H1 (cell line): ENCODE measurements around the gene AIG1. TPM values are rescaled to one million over a fixed set of nuclear protein-coding genes. Genes with fewer than 3 reads are reported as not detected.

Experiments
- CTCF ChIA-PET: fragments of 300-600 bp; sonication (Branson Sonifier 250); formaldehyde crosslinking; loops from one replicate; lab custom pipeline; 2021; ENCODE audit not compliant: partially characterized antibody; lab: Charles Lee
- POLR2A ChIA-PET: fragments of 300-600 bp; sonication (Branson Sonifier 250); formaldehyde crosslinking; loops from one replicate; lab custom pipeline; 2021; ENCODE audit warnings: inconsistent platforms; ENCODE audit not compliant: partially characterized antibody; lab: Charles Lee
- DNase-seq, 2 experiments: peaks; one replicate each; pipeline versions ENCODE4 v3.0.0 to v3.0.0-alpha.2; 2010 to 2022; ENCODE audit warnings: low spot score in 2 of 2, low read depth in 1 of 2, mixed read lengths in 1 of 2
- FAIRE-seq: peaks from 2 replicates; lab custom pipeline; 2011; peaks lifted over from hg19 to GRCh38; lab: Jason Lieb, UNC
- H2AFZ ChIP-seq: 2 replicates; pipeline ENCODE4 v1.8.1; 2012; ENCODE audit warnings: low read length, inconsistent platforms
- H2AK5ac ChIP-seq: 2 replicates; pipeline ENCODE4 v1.6.1; 2013; ENCODE audit warnings: low read depth, low read length
- H2BK120ac ChIP-seq: replicated peaks from 2 replicates; pipeline ENCODE3; 2013; ENCODE audit warnings: low read depth, low read length, inconsistent platforms
- H2BK12ac ChIP-seq: 2 replicates; pipeline ENCODE4 v1.6.1; 2013; ENCODE audit warnings: low read depth, low read length
- H2BK15ac ChIP-seq: 2 replicates; pipeline ENCODE4 v1.6.1; 2013; ENCODE audit warnings: low read length
- H2BK20ac ChIP-seq: 2 replicates; pipeline ENCODE4 v1.6.1; 2013; ENCODE audit warnings: low read length
- H2BK5ac ChIP-seq: 2 replicates; pipeline ENCODE4 v1.6.1; 2013; ENCODE audit warnings: low read depth, low read length
- H3K14ac ChIP-seq: 2 replicates; pipeline ENCODE4 v1.6.1; 2013; ENCODE audit warnings: inconsistent platforms; ENCODE audit not compliant: insufficient read length
- H3K18ac ChIP-seq: 2 replicates; pipeline ENCODE4 v1.6.1; 2013; ENCODE audit warnings: low read length; ENCODE audit errors: extremely low read depth
- H3K23ac ChIP-seq: 2 replicates; pipeline ENCODE4 v1.6.1; 2013; ENCODE audit warnings: inconsistent platforms; ENCODE audit not compliant: insufficient read length
- H3K23me2 ChIP-seq: 2 replicates; pipeline ENCODE4 v1.6.1; 2013; ENCODE audit warnings: low read depth, low read length
- H3K27ac ChIP-seq: 2 replicates; pipeline ENCODE4 v1.6.1; 2011; ENCODE audit warnings: low read depth, low read length, inconsistent platforms
- H3K27me3 ChIP-seq, 4 experiments: replicated peaks in 1 of 4; 1 replicate in 1 of 4; 2 replicates in 3 of 4; pipeline versions ENCODE4 v1.6.1 to v1.8.1; 2011 to 2013; ENCODE audit warnings: low read length in 3 of 4, mild to moderate bottlenecking in 3 of 4, inconsistent platforms in 2 of 4, mixed read lengths in 2 of 4, moderate library complexity in 1 of 4; ENCODE audit not compliant: control insufficient read depth in 3 of 4, insufficient read depth in 3 of 4; ENCODE audit errors: extremely low read depth in 1 of 4
- H3K36me3 ChIP-seq, 4 experiments: 2 replicates each; pipeline versions ENCODE4 v1.6.1 to v1.8.1; 2011 to 2013; ENCODE audit warnings: mild to moderate bottlenecking in 4 of 4, low read length in 3 of 4, moderate library complexity in 2 of 4, control low read depth in 1 of 4, inconsistent platforms in 1 of 4; ENCODE audit not compliant: insufficient read depth in 4 of 4, control insufficient read depth in 2 of 4
- H3K4ac ChIP-seq: replicated peaks from 2 replicates; pipeline ENCODE3; 2013; ENCODE audit warnings: low read length, low read depth, mixed read lengths, inconsistent platforms; ENCODE audit not compliant: insufficient read length
- H3K4me1 ChIP-seq, 4 experiments: replicated peaks in 1 of 4; 1 replicate in 1 of 4; 2 replicates in 3 of 4; pipeline versions ENCODE4 v1.6.1 to v1.8.1; 2011 to 2013; ENCODE audit warnings: low read length in 3 of 4, inconsistent platforms in 2 of 4, mixed read lengths in 1 of 4; ENCODE audit not compliant: insufficient read depth in 4 of 4, control insufficient read depth in 3 of 4
- H3K4me2 ChIP-seq, 2 experiments: 2 replicates each; pipeline versions ENCODE4 v1.6.1 to v1.8.1; 2011 to 2013; ENCODE audit warnings: low read depth in 2 of 2, low read length in 2 of 2, control low read depth in 1 of 2, inconsistent platforms in 1 of 2, mild to moderate bottlenecking in 1 of 2; ENCODE audit not compliant: insufficient read depth in 1 of 2
- H3K4me3 ChIP-seq, 4 experiments: fragments of 200-600, 300-600 bp in 1 of 4; sonication (generic), shearing (Covaris generic), sonication (Bioruptor Twin) in 1 of 4; 2 replicates each; pipeline versions ENCODE4 v1.5.1 to v1.8.1; 2011 to 2016; ENCODE audit warnings: low read length in 4 of 4, low read depth in 3 of 4, control low read depth in 2 of 4, inconsistent platforms in 2 of 4, mild to moderate bottlenecking in 2 of 4, mixed read lengths in 1 of 4, moderate library complexity in 1 of 4; ENCODE audit not compliant: insufficient read depth in 2 of 4; ENCODE audit errors: extremely low read depth in 1 of 4
- H3K56ac ChIP-seq: replicated peaks from 2 replicates; pipeline ENCODE3; 2013; ENCODE audit warnings: low read depth, mild to moderate bottlenecking, mixed read lengths, low read length, inconsistent platforms; ENCODE audit not compliant: insufficient read length
- H3K79me1 ChIP-seq: 2 replicates; pipeline ENCODE4 v1.6.1; 2013; ENCODE audit warnings: low read depth, low read length, control low read depth
- H3K79me2 ChIP-seq, 2 experiments: 2 replicates each; pipeline versions ENCODE4 v1.6.1 to v1.8.1; 2012 to 2013; ENCODE audit warnings: low read length in 2 of 2, mild to moderate bottlenecking in 2 of 2, inconsistent platforms in 1 of 2; ENCODE audit not compliant: insufficient read depth in 2 of 2, control insufficient read depth in 1 of 2
- H3K9ac ChIP-seq, 4 experiments: replicated peaks in 1 of 4; 1 replicate in 1 of 4; 2 replicates in 3 of 4; pipeline versions ENCODE4 v1.6.1 to v1.8.1; 2011 to 2013; ENCODE audit warnings: low read depth in 3 of 4, low read length in 3 of 4, control low read depth in 2 of 4, mild to moderate bottlenecking in 2 of 4, moderate library complexity in 2 of 4, inconsistent platforms in 1 of 4; ENCODE audit errors: extremely low read depth in 1 of 4
- H3K9me3 ChIP-seq, 2 experiments: 2 replicates each; pipeline versions ENCODE4 v1.6.1 to v1.8.1; 2012 to 2013; ENCODE audit warnings: mild to moderate bottlenecking in 2 of 2, moderate library complexity in 2 of 2, control low read depth in 1 of 2, inconsistent platforms in 1 of 2, low read depth in 1 of 2, low read length in 1 of 2, mixed read lengths in 1 of 2; ENCODE audit not compliant: insufficient read depth in 2 of 2
- H4K20me1 ChIP-seq, 2 experiments: replicated peaks in 1 of 2; 2 replicates each; pipeline versions ENCODE3 to v1.8.1; 2011 to 2013; ENCODE audit warnings: inconsistent platforms in 2 of 2, low read length in 2 of 2, mild to moderate bottlenecking in 1 of 2; ENCODE audit not compliant: insufficient read depth in 2 of 2, control insufficient read depth in 1 of 2
- H4K5ac ChIP-seq: 2 replicates; pipeline ENCODE4 v1.6.1; 2013; ENCODE audit warnings: low read length, low read depth, mixed read lengths, inconsistent platforms; ENCODE audit not compliant: insufficient read length
- H4K8ac ChIP-seq: 2 replicates; pipeline ENCODE4 v1.8.0; 2013; ENCODE audit warnings: mild to moderate bottlenecking, moderate library complexity, low read length, inconsistent platforms; ENCODE audit not compliant: insufficient read depth; ENCODE audit errors: extremely low read depth
- H4K91ac ChIP-seq: replicated peaks from 2 replicates; pipeline ENCODE3; 2013; ENCODE audit warnings: low read length, mixed read lengths, inconsistent platforms; ENCODE audit not compliant: insufficient read length
- ASH2L ChIP-seq: fragments of 200-600, 300-600 bp; sonication (generic); IDR thresholded peaks from one replicate; pipeline ENCODE4 v1.7.1; 2017; ENCODE audit warnings: low read length
- ATF3 ChIP-seq: IDR thresholded peaks from 2 replicates; pipeline ENCODE4 v1.6.1; 2011; ENCODE audit warnings: low read depth, mild to moderate bottlenecking, low read length; ENCODE audit not compliant: insufficient read depth
- CBX8 ChIP-seq: fragments of 300-800, 300-1000 bp; sonication (generic); IDR thresholded peaks from 2 replicates; pipeline ENCODE4 v1.7.1; 2016; ENCODE audit warnings: low read depth, low read length, borderline replicate concordance
- CREB1 ChIP-seq: IDR thresholded peaks from 2 replicates; pipeline ENCODE4 v1.6.1; 2012; ENCODE audit warnings: inconsistent platforms
- CTCF ChIP-seq, 3 experiments: IDR thresholded peaks; 1 replicate in 2 of 3; 2 replicates in 1 of 3; pipeline versions ENCODE4 v1.5.1 to v1.6.1; 2011; ENCODE audit warnings: low read length in 3 of 3, mild to moderate bottlenecking in 3 of 3, inconsistent platforms in 2 of 3, low read depth in 1 of 3, moderate library complexity in 1 of 3; ENCODE audit not compliant: insufficient read depth in 1 of 3; ENCODE audit errors: control extremely low read depth in 1 of 3
- RBBP5 ChIP-seq: IDR thresholded peaks from 2 replicates; pipeline ENCODE4 v1.7.1; 2012; ENCODE audit warnings: low read depth, mild to moderate bottlenecking, inconsistent platforms, low read length, moderate library complexity, borderline replicate concordance
- RNF2 ChIP-seq: fragments of 200-900, 300-1000 bp; sonication (generic); IDR thresholded peaks from 2 replicates; pipeline ENCODE4 v1.7.1; 2016; ENCODE audit warnings: borderline replicate concordance, low read depth, mild to moderate bottlenecking, antibody characterized with exemption, low read length; ENCODE audit not compliant: poor library complexity, severe bottlenecking; ENCODE audit errors: missing control alignments
- TAF1 ChIP-seq: IDR thresholded peaks from 2 replicates; pipeline ENCODE4 v1.6.1; 2011; ENCODE audit warnings: mild to moderate bottlenecking, low read depth, low read length
- whole genome bisulfite sequencing, 2 experiments: shearing (Covaris generic) in 1 of 2; methylation state at CpG; one replicate each; pipeline versions ENCODE4 v1.1.6 to v1.1.7; 2013 to 2015; ENCODE audit warnings: low lambda C conversion rate in 2 of 2, mixed read lengths in 2 of 2, inconsistent platforms in 1 of 2, low coverage in 1 of 2, missing lambda C conversion rate in 1 of 2; ENCODE audit not compliant: insufficient replicate concordance in 2 of 2, insufficient coverage in 1 of 2, insufficient read length in 1 of 2; ENCODE audit errors: extremely low coverage in 1 of 2, missing lambda C conversion rate in 1 of 2; 5-methylcytosine and 5-hydroxymethylcytosine counted together
- polyA plus RNA-seq, 7 experiments: library from polyadenylated mRNA; depleted of rRNA in 3 of 7; stranded (reverse) in 5 of 7; unstranded in 2 of 7; fragments of >200 nt in 5 of 7; fragments of 200-250 nt in 2 of 7; gene quantifications; 1 replicate in 5 of 7; 2 replicates in 1 of 7; 4 replicates in 1 of 7; pipeline versions ENCODE4 v1.2.1 to v1.2.3, GENCODE V29; 2011 to 2013; ENCODE audit warnings: missing spikeins in 2 of 7, mixed read lengths in 2 of 7
- total RNA-seq: library from RNA; stranded (reverse); fragmentation: NEBNext Ultra II Directional; extraction: Animal tissue kit (Norgen Biotek cat#: 25700); gene quantifications from 2 replicates; pipeline ENCODE4 v1.2.1, GENCODE V29; 2021

The AIG1 gene
- total and polyA plus RNA-seq, 2 of the 8 experiments (the other 6 are each of a cell fraction or from before 2014, with no cell fraction given), result 56.6 to 58.4 TPM

GRCh38 chr6:143123941-143124340 is 63.3 kb downstream of the AIG1 start:
- H4K20me1 ChIP-seq, result no peaks in the 10 kb centered on the region
- H3K79me1 ChIP-seq, result no peaks in the 10 kb centered on the region
- no peak overlapping the region for H2AK5ac ChIP-seq
- no peak overlapping the region for H3K4ac ChIP-seq
- H2BK120ac ChIP-seq, result no peak overlapping the region
- no peak overlapping the region for H2BK12ac ChIP-seq
- no peak overlapping the region for H2BK5ac ChIP-seq
- no peak overlapping the region for H2BK15ac ChIP-seq
- H3K27ac ChIP-seq, result no peak overlapping the region
- peaks cover 0 to 8% (median 3%) of the 10 kb centered on the region in 4 experiments; a peak in 4 of 8 replicates for H3K36me3 ChIP-seq
- FAIRE-seq (no peak), DNase-seq (no peak)
- no peaks in the 10 kb centered on the region for H3K27me3 ChIP-seq
- no peaks in the 10 kb centered on the region for H3K4me1 ChIP-seq
- H3K4me2 ChIP-seq, result no peak overlapping the region
- H3K9me3 ChIP-seq, result peaks cover under 1 to 6% of the 10 kb centered on the region in 2 experiments; a peak in 2 of 4 replicates
- H3K23me2 ChIP-seq, result no peaks in the 10 kb centered on the region
- H2BK20ac ChIP-seq, result no peak overlapping the region
- H3K23ac ChIP-seq, result no peak overlapping the region
- no peak overlapping the region for H3K14ac ChIP-seq
- H4K91ac ChIP-seq, result no peak overlapping the region
- H3K56ac ChIP-seq, result no peak overlapping the region
- no peak overlapping the region for H4K5ac ChIP-seq
- no peak overlapping the region for H3K9ac ChIP-seq
- TF ChIP-seq CTCF (IDR thresholded peaks at IDR 0.05; ENCODE audit: control extremely low read depth in 1 of 3, insufficient read depth in 1 of 3, low read depth in 1 of 3, low read length in 3 of 3) (no peak), RNF2 (no peak), CREB1 (no peak), CBX8 (no peak), ATF3 (no peak), RBBP5 (no peak), TAF1 (no peak), ASH2L (no peak)
- TF ChIP-seq, all 59 proteins: peak for 0
- Histone ChIP-seq H4K8ac (no peak overlapping the region), H2AFZ (no peak overlapping the region), H3K4me3 (no peak overlapping the region), H3K18ac (no peak overlapping the region), H3K79me2 (no peaks in the 10 kb centered on the region)
- CTCF ChIA-PET, result no interaction called here
- 94% methylated on average over 2 of the region's 2 CpGs; no CpG with 5 or more reads in 1 of the 2 experiments for WGBS, 2 experiments
- POLR2A ChIA-PET, result no interaction called here
